ENCODE data around the gene DPM1.

DPM1 gene

GRCh38 chr20:50921803-50922501 lies 36.4 kb downstream of the DPM1 start:
- no peak overlapping the region for H4K8ac ChIP-seq (ENCODE audit: low read depth, low read length)
- H2AK5ac ChIP-seq (ENCODE audit: low read length) = no peak overlapping the region

DNA sequence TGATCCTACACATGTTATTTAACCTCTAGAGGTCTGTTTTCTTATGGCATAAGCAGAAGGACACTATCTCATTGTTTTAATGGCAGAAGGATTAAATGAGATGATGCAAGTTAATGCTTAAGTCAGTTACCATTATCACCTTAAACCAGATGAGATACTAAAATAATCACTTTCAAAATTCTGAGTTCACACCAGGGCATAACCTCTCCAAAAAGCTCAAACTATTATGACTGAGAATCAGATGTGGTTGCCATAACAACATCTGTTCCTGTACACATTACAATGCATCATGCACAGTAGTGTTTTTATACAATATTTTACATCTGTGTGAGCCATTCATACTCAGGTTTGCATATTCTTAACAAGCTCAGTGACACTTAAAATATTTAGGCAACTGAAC lies 37.3 kb downstream of the DPM1 start:
- DNase-seq = no peak
- peak overlapping the region; percentile 68 for H3K4ac ChIP-seq (ENCODE audit: low read depth, low read length)
- no peak overlapping the region for H2AFZ ChIP-seq (ENCODE audit: insufficient read depth, low read length, poor library complexity)
- H3K4me3 ChIP-seq (ENCODE audit: low read depth, low read length) = no peak overlapping the region
- peaks cover 26% of the 10 kb centered on the region for H3K79me2 ChIP-seq (ENCODE audit: control insufficient read depth, insufficient read depth, low read length, poor library complexity)
- no peak overlapping the region for H2BK120ac ChIP-seq (ENCODE audit: insufficient read depth, low read length, poor library complexity)
- peaks cover 7 to 10% of the 10 kb centered on the region in 2 experiments for H3K4me1 ChIP-seq (ENCODE audit: control insufficient read depth in 1 of 2, insufficient read depth in 2 of 2, low read length in 2 of 2)
- no peak overlapping the region for H3K23ac ChIP-seq (ENCODE audit: low read length)
- H2AK5ac ChIP-seq (ENCODE audit: low read length) = no peak overlapping the region
- no peaks in the 10 kb centered on the region for H3K79me1 ChIP-seq (ENCODE audit: low read length)
- H3K9ac ChIP-seq (ENCODE audit: low read length) = no peak overlapping the region
- no peak overlapping the region for H3K4me2 ChIP-seq (ENCODE audit: low read length)
- no peak overlapping the region for H3K14ac ChIP-seq (ENCODE audit: low read length)
- no peak overlapping the region for H4K12ac ChIP-seq (ENCODE audit: low read depth, low read length)
- no peaks in the 10 kb centered on the region for H3K9me3 ChIP-seq (ENCODE audit: insufficient read depth, low read depth, low read length)
- no peak overlapping the region for H3K18ac ChIP-seq (ENCODE audit: low read length)
- no peak overlapping the region for H2BK5ac ChIP-seq (ENCODE audit: low read depth, low read length, poor library complexity)
- H3K36me3 ChIP-seq (ENCODE audit: control insufficient read depth in 1 of 2, insufficient read depth in 2 of 2, low read length in 2 of 2) = peaks cover 11 to 16% of the 10 kb centered on the region in 2 experiments
- no peak overlapping the region for H3K27ac ChIP-seq (ENCODE audit: low read depth, low read length)
- no peaks in the 10 kb centered on the region for H3K27me3 ChIP-seq (ENCODE audit: insufficient read depth, low read length)
- no peak overlapping the region for H4K8ac ChIP-seq (ENCODE audit: low read depth, low read length)
- no peak overlapping the region for H2BK12ac ChIP-seq (ENCODE audit: low read length)
- no peak overlapping the region for H4K91ac ChIP-seq (ENCODE audit: low read depth, low read length)

More at GRCh38 chr20:50921803-50922501, 36.4 kb downstream of the DPM1 start:
- no CpG with 5 or more reads among the region's 8 CpGs for WGBS (ENCODE audit: extremely low coverage, insufficient coverage, insufficient read length)
- Histone ChIP-seq H3K14ac (ENCODE audit: low read length) (no peak overlapping the region), H2BK12ac (ENCODE audit: low read length) (no peak overlapping the region), H3K4me1 (ENCODE audit: control insufficient read depth in 1 of 2, insufficient read depth in 2 of 2, low read length in 2 of 2) (peaks cover 7 to 10% of the 10 kb centered on the region in 2 experiments), H3K27me3 (ENCODE audit: insufficient read depth, low read length) (no peaks in the 10 kb centered on the region), H3K18ac (ENCODE audit: low read length) (no peak overlapping the region), H4K91ac (ENCODE audit: low read depth, low read length) (no peak overlapping the region), H3K79me1 (ENCODE audit: low read length) (no peaks in the 10 kb centered on the region), H3K4me3 (ENCODE audit: low read depth, low read length) (no peak overlapping the region), H4K12ac (ENCODE audit: low read depth, low read length) (no peak overlapping the region), H2AFZ (ENCODE audit: insufficient read depth, low read length, poor library complexity) (no peak overlapping the region), H2BK5ac (ENCODE audit: low read depth, low read length, poor library complexity) (no peak overlapping the region), H3K9me3 (ENCODE audit: insufficient read depth, low read depth, low read length) (no peaks in the 10 kb centered on the region), H3K9ac (ENCODE audit: low read length) (peak overlapping the region; percentile 70), H2BK120ac (ENCODE audit: insufficient read depth, low read length, poor library complexity) (no peak overlapping the region), H3K79me2 (ENCODE audit: control insufficient read depth, insufficient read depth, low read length, poor library complexity) (peaks cover 24% of the 10 kb centered on the region), H3K4ac (ENCODE audit: low read depth, low read length) (peak overlapping the region; percentile 88), H3K27ac (ENCODE audit: low read depth, low read length) (no peak overlapping the region), H3K23ac (ENCODE audit: low read length) (no peak overlapping the region), H3K4me2 (ENCODE audit: low read length) (no peak overlapping the region), H3K36me3 (ENCODE audit: control insufficient read depth in 1 of 2, insufficient read depth in 2 of 2, low read length in 2 of 2) (peaks cover 11 to 16% of the 10 kb centered on the region in 2 experiments)
- no peak for DNase-seq

DNA sequence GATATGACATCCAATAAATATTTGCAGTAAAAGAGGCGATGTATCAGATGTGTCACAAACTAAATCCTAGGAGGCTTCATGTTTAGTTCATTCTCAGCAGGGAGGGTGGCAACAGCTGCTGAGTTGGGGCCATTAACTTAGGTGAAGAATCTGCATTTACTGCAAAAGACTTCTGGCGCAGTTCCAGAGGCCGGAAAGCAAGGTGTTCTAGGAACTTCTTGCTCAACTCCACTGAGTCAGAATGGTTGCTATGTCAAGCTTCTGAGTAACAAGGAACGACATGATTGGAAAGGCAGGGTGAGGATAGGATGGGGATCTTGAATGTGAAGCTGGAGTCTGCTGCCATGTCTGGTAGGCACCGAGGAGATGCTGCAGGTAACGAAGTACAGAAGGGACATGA lies 38.8 kb downstream of the DPM1 start:
- Histone ChIP-seq H3K27ac (ENCODE audit: low read depth, low read length) (no peak overlapping the region), H2BK120ac (ENCODE audit: insufficient read depth, low read length, poor library complexity) (no peak overlapping the region), H2AFZ (ENCODE audit: insufficient read depth, low read length, poor library complexity) (no peak overlapping the region), H2BK12ac (ENCODE audit: low read length) (no peak overlapping the region), H2BK5ac (ENCODE audit: low read depth, low read length, poor library complexity) (no peak overlapping the region), H3K23ac (ENCODE audit: low read length) (no peak overlapping the region), H3K27me3 (ENCODE audit: insufficient read depth, low read length) (no peaks in the 10 kb centered on the region), H3K14ac (ENCODE audit: low read length) (no peak overlapping the region), H4K91ac (ENCODE audit: low read depth, low read length) (no peak overlapping the region), H3K4me3 (ENCODE audit: low read depth, low read length) (no peak overlapping the region), H4K12ac (ENCODE audit: low read depth, low read length) (no peak overlapping the region), H3K4ac (ENCODE audit: low read depth, low read length) (peak overlapping the region; percentile 95), H4K8ac (ENCODE audit: low read depth, low read length) (no peak overlapping the region), H3K4me1 (ENCODE audit: control insufficient read depth in 1 of 2, insufficient read depth in 2 of 2, low read length in 2 of 2) (peaks cover 7 to 10% of the 10 kb centered on the region in 2 experiments), H3K4me2 (ENCODE audit: low read length) (no peak overlapping the region), H3K9ac (ENCODE audit: low read length) (no peak overlapping the region), H3K9me3 (ENCODE audit: insufficient read depth, low read depth, low read length) (no peaks in the 10 kb centered on the region), H3K79me2 (ENCODE audit: control insufficient read depth, insufficient read depth, low read length, poor library complexity) (peaks cover 22% of the 10 kb centered on the region), H3K79me1 (ENCODE audit: low read length) (no peaks in the 10 kb centered on the region), H2AK5ac (ENCODE audit: low read length) (no peak overlapping the region), H3K36me3 (ENCODE audit: control insufficient read depth in 1 of 2, insufficient read depth in 2 of 2, low read length in 2 of 2) (peaks cover 7 to 13% of the 10 kb centered on the region in 2 experiments), H3K18ac (ENCODE audit: low read length) (no peak overlapping the region)
- peak; percentile 84 to 94 for DNase-seq
- no CpG with 5 or more reads among the region's 6 CpGs for WGBS (ENCODE audit: extremely low coverage, insufficient coverage, insufficient read length)

- H3K4ac ChIP-seq (ENCODE audit: low read depth, low read length) = peak overlapping the region; percentile 31
- WGBS (ENCODE audit: extremely low coverage, insufficient coverage, insufficient read length) = no CpG with 5 or more reads among the region's 3 CpGs
- H3K18ac ChIP-seq (ENCODE audit: low read length) = no peak overlapping the region
- H3K79me2 ChIP-seq (ENCODE audit: control insufficient read depth, insufficient read depth, low read length, poor library complexity) = peaks cover 18% of the 10 kb centered on the region
- H3K9ac ChIP-seq (ENCODE audit: low read length) = no peak overlapping the region
- no peak overlapping the region for H3K4me3 ChIP-seq (ENCODE audit: low read depth, low read length)
- H4K12ac ChIP-seq (ENCODE audit: low read depth, low read length) = no peak overlapping the region
- no peak for DNase-seq
- H3K23ac ChIP-seq (ENCODE audit: low read length) = no peak overlapping the region
- H3K9me3 ChIP-seq (ENCODE audit: insufficient read depth, low read depth, low read length) = no peaks in the 10 kb centered on the region
- no peak overlapping the region for H2AK5ac ChIP-seq (ENCODE audit: low read length)
- peaks cover 5 to 10% of the 10 kb centered on the region in 2 experiments for H3K4me1 ChIP-seq (ENCODE audit: control insufficient read depth in 1 of 2, insufficient read depth in 2 of 2, low read length in 2 of 2)
- H2BK12ac ChIP-seq (ENCODE audit: low read length) = no peak overlapping the region
- H2BK120ac ChIP-seq (ENCODE audit: insufficient read depth, low read length, poor library complexity) = no peak overlapping the region
- H4K91ac ChIP-seq (ENCODE audit: low read depth, low read length) = no peak overlapping the region
- H3K27ac ChIP-seq (ENCODE audit: low read depth, low read length) = no peak overlapping the region
- no peak overlapping the region for H3K4me2 ChIP-seq (ENCODE audit: low read length)
- peaks cover 4 to 15% of the 10 kb centered on the region in 2 experiments for H3K36me3 ChIP-seq (ENCODE audit: control insufficient read depth in 1 of 2, insufficient read depth in 2 of 2, low read length in 2 of 2)
- H2BK5ac ChIP-seq (ENCODE audit: low read depth, low read length, poor library complexity) = no peak overlapping the region
- no peaks in the 10 kb centered on the region for H3K79me1 ChIP-seq (ENCODE audit: low read length)
- no peak overlapping the region for H2AFZ ChIP-seq (ENCODE audit: insufficient read depth, low read length, poor library complexity)
- no peaks in the 10 kb centered on the region for H3K27me3 ChIP-seq (ENCODE audit: insufficient read depth, low read length)
- no peak overlapping the region for H4K8ac ChIP-seq (ENCODE audit: low read depth, low read length)
- H3K14ac ChIP-seq (ENCODE audit: low read length) = no peak overlapping the region
Measured at GRCh38 chr20:50918403-50918802, 39.9 kb downstream of the DPM1 start.

Data from trophoblast cell (in vitro differentiated cells and primary cell).